Fibroblast of pulmonary artery (primary cell): ENCODE results near the gene GLIS1.

Source experiments
- DNase-seq: peaks from one replicate; pipeline ENCODE4 v3.0.0-alpha.2; 2010; ENCODE audit warnings: low read depth
- H3K4me3 ChIP-seq: replicated peaks from 2 replicates; pipeline ENCODE4 v1.5.1; 2011; ENCODE audit warnings: low read depth, mild to moderate bottlenecking, control low read depth, low read length, moderate library complexity
- CTCF ChIP-seq: IDR thresholded peaks from 2 replicates; pipeline ENCODE4 v1.5.1; 2011; ENCODE audit warnings: mild to moderate bottlenecking, control low read depth, low read length, inconsistent platforms; ENCODE audit errors: missing control alignments

The GLIS1 gene

GRCh38 chr1:53629101-53629691, 109.8 kb downstream of the GLIS1 start:
- TF ChIP-seq CTCF: no peak
- no peak overlapping the region for H3K4me3 ChIP-seq
- no peak for DNase-seq

GRCh38 chr1:53628286-53628955, 110.5 kb downstream of the GLIS1 start:
- no peak for DNase-seq
- no peak for TF ChIP-seq CTCF
- H3K4me3 ChIP-seq: no peak overlapping the region

GRCh38 chr1:53627666-53628065, 111.3 kb downstream of the GLIS1 start:
- no peak for TF ChIP-seq CTCF
- H3K4me3 ChIP-seq: no peak overlapping the region
- no peak for DNase-seq

- DNase-seq: no peak
- TF ChIP-seq CTCF: no peak
- no peak overlapping the region for H3K4me3 ChIP-seq
Observed at GRCh38 chr1:53627031-53627430, 111.9 kb downstream of the GLIS1 start.

GRCh38 chr1:53626616-53627015, 112.3 kb downstream of the GLIS1 start:
- H3K4me3 ChIP-seq: no peak overlapping the region

GRCh38 chr1:53625766-53626520, 113.0 kb downstream of the GLIS1 start:
- DNase-seq: no peak
- H3K4me3 ChIP-seq: no peak overlapping the region
- TF ChIP-seq CTCF: no peak

More at GRCh38 chr1:53626616-53627015, 112.3 kb downstream of the GLIS1 start:
- no peak for DNase-seq
- TF ChIP-seq CTCF: no peak
